GM12878 (cell line): ENCODE data around the gene SNRPB2. TPM values are rescaled to one million over a fixed set of nuclear protein-coding genes. Genes with fewer than 3 reads are reported as not detected.

Experiments used
- polyA plus RNA-seq, 11 experiments: library from polyadenylated mRNA; depleted of rRNA in 4 of 11; unstranded in 6 of 11; stranded (reverse) in 5 of 11; fragments of >200 nt; fragmentation: Nextera tagmentation in 4 of 11; fragmentation: Illumina TruSeq in 1 of 11; extraction: Ambion mirVana in 4 of 11; extraction: Trizol in 1 of 11; gene quantifications; 1 replicate in 1 of 11; 2 replicates in 10 of 11; pipeline versions ENCODE4 v1.2.1 to v1.2.3, GENCODE V29; 2011 to 2016; ENCODE audit warnings: inconsistent platforms in 2 of 11, missing spikeins in 2 of 11, low read depth in 1 of 11
- small RNA-seq: library from RNA; depleted of rRNA; stranded (forward); fragments of <200 nt; gene quantifications from one replicate; pipeline ENCODE3, GENCODE V24; 2014
- total RNA-seq, 4 experiments: library from RNA; depleted of rRNA in 3 of 4; stranded (reverse); fragments of >200 nt in 3 of 4; fragmentation: Illumina TruSeq in 1 of 4; extraction: Trizol in 1 of 4; gene quantifications; 2 replicates each; pipeline versions ENCODE4 v1.2.1 to v1.2.3, GENCODE V29; 2013 to 2021

Gene SNRPB2
- total and polyA plus RNA-seq, 10 of the 15 experiments (the other 5 are each of a cell fraction or from before 2014, with no cell fraction given), result 63.5 to 245 (median 136) TPM

Small RNA genes lying within 50 kb of the gene (small RNA-seq; reads per million reads assigned to genes)
- not detected for gene AL135938.1

Other genes with a start within 250 kb of the SNRPB2 start
- gene KIF16B, start 156.6 kb upstream of the SNRPB2 start, total RNA-seq (2014; rRNA removed), result 3.4 and 3.9 TPM in 2 replicates
- gene KIF16B, start 156.6 kb upstream of the SNRPB2 start, total RNA-seq (2014; rRNA removed; fragmentation: Illumina TruSeq; extraction: Trizol), result 3.5 and 3.7 TPM in 2 replicates
- gene KIF16B, start 156.6 kb upstream of the SNRPB2 start, total RNA-seq (2021), result 3.0 and 3.5 TPM in 2 replicates
- 5.2 and 6.6 TPM in 2 replicates for gene KIF16B, start 156.6 kb upstream of the SNRPB2 start, polyA plus RNA-seq (2011; rRNA removed)
- 2.7 and 3.3 TPM in 2 replicates for gene KIF16B, start 156.6 kb upstream of the SNRPB2 start, polyA plus RNA-seq (2014; fragmentation: Illumina TruSeq; extraction: Trizol)
- gene KIF16B, start 156.6 kb upstream of the SNRPB2 start, polyA plus RNA-seq (2014; fragmentation: Nextera tagmentation; extraction: Ambion mirVana), result under 1 TPM; 0.21 to 0.64 TPM
- 2.7 TPM in 2 replicates for gene KIF16B, start 156.6 kb upstream of the SNRPB2 start, polyA plus RNA-seq (2014; rRNA removed)
- 1 to 10 TPM; 2.3 to 2.6 TPM for gene KIF16B, start 156.6 kb upstream of the SNRPB2 start, polyA plus RNA-seq (2016; fragmentation: Nextera tagmentation; extraction: Ambion mirVana)
- not detected in 2 replicates for gene OTOR, start 18.3 kb downstream of the SNRPB2 start, total RNA-seq (2014; rRNA removed)
- not detected in 2 replicates for gene OTOR, start 18.3 kb downstream of the SNRPB2 start, total RNA-seq (2014; rRNA removed; fragmentation: Illumina TruSeq; extraction: Trizol)
- gene OTOR, start 18.3 kb downstream of the SNRPB2 start, total RNA-seq (2021), result not detected in 2 replicates
- not detected in 2 replicates for gene OTOR, start 18.3 kb downstream of the SNRPB2 start, polyA plus RNA-seq (2011; rRNA removed)
- gene OTOR, start 18.3 kb downstream of the SNRPB2 start, polyA plus RNA-seq (2014; fragmentation: Illumina TruSeq; extraction: Trizol), result not detected in 2 replicates
- gene OTOR, start 18.3 kb downstream of the SNRPB2 start, polyA plus RNA-seq (2014; fragmentation: Nextera tagmentation; extraction: Ambion mirVana), result not detected
- not detected in 2 replicates for gene OTOR, start 18.3 kb downstream of the SNRPB2 start, polyA plus RNA-seq (2014; rRNA removed)
- not detected for gene OTOR, start 18.3 kb downstream of the SNRPB2 start, polyA plus RNA-seq (2016; fragmentation: Nextera tagmentation; extraction: Ambion mirVana)